SJSA1 (cell line): ENCODE measurements around the gene CADM1. TPM values are rescaled to one million over a fixed set of nuclear protein-coding genes. Genes with fewer than 3 reads are reported as not detected.

Experiments
- DNase-seq, 2 experiments: peaks; one replicate each; pipeline ENCODE4 v3.0.0-alpha.2; 2015 to 2020; ENCODE audit warnings: low spot score in 2 of 2, low read depth in 1 of 2
- H3K27ac ChIP-seq: fragments of 250-450 bp; sonication (Bioruptor Pico); 2 replicates; pipeline ENCODE4 v1.5.1; 2020; ENCODE audit warnings: mild to moderate bottlenecking, moderate library complexity
- H3K27me3 ChIP-seq: fragments of 250-450 bp; sonication (Bioruptor Pico); replicated peaks from 2 replicates; pipeline ENCODE4 v1.5.1; 2020; ENCODE audit warnings: mild to moderate bottlenecking, moderate library complexity
- H3K36me3 ChIP-seq: fragments of 250-450 bp; sonication (Bioruptor Pico); 2 replicates; pipeline ENCODE4 v1.5.1; 2020; ENCODE audit warnings: mild to moderate bottlenecking
- H3K4me1 ChIP-seq: fragments of 250-450 bp; sonication (Bioruptor Pico); replicated peaks from 2 replicates; pipeline ENCODE4 v1.6.1; 2021; ENCODE audit warnings: mild to moderate bottlenecking
- H3K4me3 ChIP-seq: fragments of 250-450 bp; sonication (Bioruptor Pico); 2 replicates; pipeline ENCODE4 v1.5.1; 2020; ENCODE audit warnings: mild to moderate bottlenecking
- H3K9me3 ChIP-seq: fragments of 250-450 bp; sonication (Bioruptor Pico); replicated peaks from 2 replicates; pipeline ENCODE4 v1.5.1; 2020; ENCODE audit warnings: mild to moderate bottlenecking
- total RNA-seq: library from RNA; depleted of rRNA; stranded (reverse); fragments of >200 nt; shearing (Covaris generic); gene quantifications from 2 replicates; pipeline ENCODE4 v1.2.3, GENCODE V29; 2014

CADM1 gene
- total RNA-seq, 1 experiment from 2014 or later, result 3.2 TPM

DNA sequence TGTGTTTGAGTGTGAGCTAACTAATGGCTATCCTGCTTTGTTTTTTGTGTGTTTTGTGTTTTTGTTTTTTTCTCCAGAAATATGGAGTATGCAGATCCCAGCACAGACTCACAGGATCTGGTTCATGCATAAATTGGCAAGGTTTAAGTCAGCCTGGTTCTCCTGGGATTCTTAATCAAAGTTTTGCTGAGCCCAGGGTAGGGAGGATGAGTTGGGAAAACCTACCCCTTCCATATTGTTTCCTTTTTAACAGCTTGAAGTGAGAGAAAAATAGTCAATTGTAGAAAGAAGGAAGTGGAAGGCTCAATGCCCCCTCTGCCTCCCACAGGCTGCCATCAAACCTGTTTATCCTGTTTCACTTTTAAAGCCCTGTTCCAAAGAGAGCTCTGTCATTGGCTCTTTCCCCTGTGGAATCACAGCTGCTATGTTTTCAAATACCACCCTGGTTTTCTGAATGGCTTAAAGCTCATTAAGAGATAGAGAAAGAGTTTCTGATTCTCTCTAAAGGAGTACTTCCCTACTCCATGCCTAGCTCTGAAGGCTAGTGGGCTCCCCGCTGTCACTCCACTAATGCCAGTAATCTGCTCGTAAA is 23.4 kb upstream of the CADM1 start:
- Histone ChIP-seq H3K27me3 (no peaks in the 10 kb centered on the region), H3K4me1 (no peaks in the 10 kb centered on the region), H3K36me3 (no peaks in the 10 kb centered on the region), H3K9me3 (no peaks in the 10 kb centered on the region), H3K27ac (no peak overlapping the region), H3K4me3 (no peak overlapping the region)
- DNase-seq, result no peak

DNA sequence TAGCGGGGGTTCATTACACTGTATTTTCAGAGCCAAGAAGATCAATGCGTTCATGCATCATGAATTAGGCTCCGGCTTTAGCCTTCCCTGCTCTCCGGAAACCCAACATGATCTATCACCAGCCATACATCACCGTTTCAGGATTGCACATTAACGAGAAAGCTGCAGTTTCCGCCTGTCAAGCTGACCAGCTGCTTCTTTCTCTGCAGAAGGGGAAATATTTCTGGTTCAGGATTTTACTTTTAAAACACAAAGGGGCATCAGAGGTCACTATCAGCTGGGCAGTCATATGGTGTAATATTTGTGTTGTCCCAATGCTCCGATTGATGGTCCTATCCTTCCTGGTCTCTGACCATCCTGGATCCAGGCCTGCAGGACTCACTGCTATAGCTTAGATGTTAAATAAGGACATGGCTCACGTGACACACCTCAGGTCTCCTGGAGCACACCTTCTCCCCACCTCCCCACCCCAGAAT is 21.4 kb upstream of the CADM1 start:
- Histone ChIP-seq H3K27me3 (no peaks in the 10 kb centered on the region), H3K36me3 (no peaks in the 10 kb centered on the region), H3K4me3 (no peak overlapping the region), H3K4me1 (no peaks in the 10 kb centered on the region), H3K9me3 (no peaks in the 10 kb centered on the region), H3K27ac (no peak overlapping the region)
- DNase-seq, result no peak

DNA sequence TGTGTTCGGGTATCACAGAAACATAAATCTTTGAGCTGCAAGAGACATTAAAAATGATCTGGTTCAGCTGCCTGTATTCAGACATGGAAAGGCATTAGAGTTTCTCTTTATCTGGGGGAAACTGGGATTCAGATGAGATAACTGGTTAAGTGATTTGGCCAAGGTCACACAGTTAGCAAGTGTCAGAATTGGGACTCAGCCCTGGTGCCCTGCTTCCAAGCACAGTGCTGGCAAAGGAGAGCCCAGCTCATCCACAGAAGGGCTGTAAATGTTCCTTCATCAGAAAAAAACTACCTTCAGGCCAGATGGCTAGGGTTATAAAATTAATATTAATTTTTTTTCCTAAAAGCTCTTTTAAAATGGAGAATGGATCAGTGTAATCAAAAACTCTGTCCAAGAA is 20.4 kb upstream of the CADM1 start:
- no peak overlapping the region for H3K4me3 ChIP-seq
- H3K27ac ChIP-seq, result no peak overlapping the region
- DNase-seq, result no peak
- H3K9me3 ChIP-seq, result no peaks in the 10 kb centered on the region
- no peaks in the 10 kb centered on the region for H3K36me3 ChIP-seq
- no peaks in the 10 kb centered on the region for H3K4me1 ChIP-seq
- H3K27me3 ChIP-seq, result no peaks in the 10 kb centered on the region

DNA sequence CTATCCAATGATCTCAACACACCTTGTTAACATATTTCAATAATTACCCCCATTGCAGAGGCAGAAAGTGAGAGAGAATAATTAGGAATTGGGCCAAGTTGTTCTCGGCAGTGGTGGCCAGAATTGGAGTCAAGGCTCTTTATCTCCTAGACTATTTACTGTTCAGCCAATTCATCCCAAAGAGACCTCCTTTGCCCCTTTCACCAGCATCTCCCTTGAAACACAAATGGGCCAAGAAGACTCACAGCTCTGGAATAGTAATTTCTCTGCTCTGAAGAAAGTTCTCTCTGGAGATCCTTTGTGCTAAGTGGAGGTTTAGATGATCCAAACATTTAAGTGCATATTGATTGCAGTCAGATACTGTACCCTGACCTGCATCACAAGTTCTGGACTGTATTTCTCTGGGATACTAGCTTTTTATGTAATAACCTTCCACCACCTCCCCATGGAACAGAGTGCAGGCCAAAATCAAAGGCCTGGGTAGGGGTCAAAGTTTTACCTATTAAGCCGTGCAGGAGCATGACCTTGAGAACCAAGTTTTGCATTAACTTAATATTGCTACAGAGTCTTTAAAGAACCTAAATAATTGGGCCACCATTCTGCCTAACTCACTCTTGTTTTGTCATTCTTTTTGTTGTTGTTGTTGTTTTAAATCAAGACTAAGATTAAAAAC is 19.6 kb upstream of the CADM1 start:
- no peaks in the 10 kb centered on the region for H3K36me3 ChIP-seq
- no peak overlapping the region for H3K4me3 ChIP-seq
- H3K27me3 ChIP-seq, result no peaks in the 10 kb centered on the region
- H3K27ac ChIP-seq, result no peak overlapping the region
- H3K4me1 ChIP-seq, result no peaks in the 10 kb centered on the region
- H3K9me3 ChIP-seq, result no peaks in the 10 kb centered on the region
- DNase-seq, result no peak

DNA sequence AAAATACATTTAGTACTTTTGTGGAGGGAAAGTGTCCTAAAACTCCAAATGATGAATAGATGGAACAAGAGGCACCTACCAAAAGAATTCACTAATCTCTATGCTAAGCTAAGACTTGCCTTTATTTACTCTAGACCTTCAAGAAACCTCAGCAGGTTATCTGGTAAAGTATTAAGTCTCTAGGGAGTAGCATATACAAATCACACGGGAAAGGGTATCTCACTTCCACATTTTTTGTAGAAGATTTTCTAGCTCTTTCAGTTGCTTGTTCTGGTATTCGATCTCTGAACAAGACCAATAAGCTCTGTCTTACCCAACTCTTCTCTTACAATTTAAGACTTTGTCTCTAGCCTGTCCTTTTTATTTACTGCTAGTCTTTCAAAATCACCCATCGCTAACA is 18.1 kb upstream of the CADM1 start:
- Histone ChIP-seq H3K4me1 (no peaks in the 10 kb centered on the region), H3K9me3 (no peaks in the 10 kb centered on the region), H3K27ac (no peak overlapping the region), H3K36me3 (no peaks in the 10 kb centered on the region), H3K27me3 (no peaks in the 10 kb centered on the region), H3K4me3 (no peak overlapping the region)
- DNase-seq, result no peak

DNA sequence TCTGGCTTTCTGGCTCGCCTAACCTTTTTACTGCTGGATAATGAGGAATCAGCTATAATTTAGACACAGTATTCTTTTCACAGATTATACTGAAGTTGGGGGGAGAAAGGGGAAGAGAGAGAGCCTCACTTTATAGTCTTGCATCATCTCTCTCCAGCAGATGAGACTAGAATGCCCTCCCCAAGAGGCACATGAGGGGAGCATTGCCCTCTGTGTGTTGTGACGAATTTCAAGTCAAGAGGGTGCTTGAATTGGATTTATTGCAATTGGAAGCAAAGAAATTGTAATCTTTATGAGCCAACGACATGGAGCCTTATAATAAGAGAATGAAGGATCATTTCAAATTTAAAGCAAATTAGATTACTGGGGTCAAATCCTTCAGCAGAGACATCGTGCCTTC is 17.6 kb upstream of the CADM1 start:
- DNase-seq, result no peak
- Histone ChIP-seq H3K9me3 (no peaks in the 10 kb centered on the region), H3K36me3 (no peaks in the 10 kb centered on the region), H3K4me3 (no peak overlapping the region), H3K27ac (no peak overlapping the region), H3K27me3 (no peaks in the 10 kb centered on the region), H3K4me1 (no peaks in the 10 kb centered on the region)

DNA sequence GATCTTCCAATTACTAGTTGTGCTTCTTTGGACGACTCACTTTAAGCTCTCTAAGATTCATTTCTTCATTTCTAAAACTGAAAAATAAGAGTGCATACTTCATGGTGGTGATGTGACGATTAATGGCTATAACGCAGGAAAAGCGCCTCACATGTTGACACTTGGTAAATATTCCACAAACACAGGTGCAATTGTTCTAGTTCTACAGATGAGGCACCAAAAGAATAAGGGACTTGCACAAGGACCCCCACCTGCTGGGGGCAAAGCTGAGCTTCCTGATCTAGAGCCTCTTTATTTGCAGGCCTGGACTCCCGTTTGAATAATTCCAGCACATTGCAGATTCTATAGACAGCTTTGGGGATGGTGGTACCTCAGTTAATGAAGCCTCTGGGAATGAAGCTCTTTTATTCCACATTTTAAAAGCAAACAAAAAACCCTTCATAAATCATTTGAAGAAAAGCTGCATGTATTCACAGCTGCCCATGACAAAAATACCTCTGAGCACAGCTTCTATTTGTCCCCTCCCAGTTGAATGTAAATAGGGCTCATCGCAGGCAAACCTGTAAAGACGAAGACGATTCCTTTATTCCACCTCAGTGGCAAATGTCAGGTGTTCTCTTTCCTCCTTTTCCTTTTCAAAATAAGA is 14.9 kb upstream of the CADM1 start:
- Histone ChIP-seq H3K27me3 (no peaks in the 10 kb centered on the region), H3K4me1 (no peaks in the 10 kb centered on the region), H3K4me3 (no peak overlapping the region), H3K27ac (no peak overlapping the region), H3K9me3 (no peaks in the 10 kb centered on the region), H3K36me3 (no peaks in the 10 kb centered on the region)
- DNase-seq, result no peak

DNA sequence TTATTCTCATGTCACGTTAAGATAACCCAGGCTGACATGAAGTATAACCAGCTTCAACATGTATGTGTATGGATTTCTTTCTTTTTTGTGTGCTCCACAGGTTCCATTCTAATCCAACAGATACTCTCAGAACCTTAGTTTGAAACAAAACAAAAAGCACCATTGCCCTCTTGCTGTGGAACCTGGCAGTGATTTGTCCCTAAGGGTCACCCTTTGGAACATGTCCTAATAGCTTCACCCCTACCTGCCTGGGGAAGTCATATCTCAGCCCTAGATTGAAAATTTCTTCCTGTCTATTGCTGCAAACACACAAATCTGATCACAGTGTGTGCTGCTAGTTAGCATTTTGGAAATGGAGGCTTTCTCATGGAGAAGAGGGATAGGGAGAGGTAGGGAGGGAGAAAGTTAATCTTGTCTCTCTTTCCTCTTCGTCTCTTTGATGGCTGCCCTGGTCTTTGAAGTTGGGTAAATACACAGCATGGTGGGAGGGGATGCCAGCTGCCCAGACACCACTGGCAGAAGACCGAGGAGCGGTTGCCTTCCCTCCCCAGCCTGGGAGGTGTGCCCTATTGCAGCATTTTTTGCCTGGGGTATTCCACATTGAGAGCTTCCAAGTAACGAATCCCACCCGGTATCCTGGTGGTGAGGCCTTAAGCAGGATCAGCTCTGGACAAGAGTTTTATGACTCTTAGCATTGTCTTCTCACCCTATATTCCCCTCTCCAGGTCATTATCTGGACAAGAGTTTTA is 11.6 kb upstream of the CADM1 start:
- no peaks in the 10 kb centered on the region for H3K9me3 ChIP-seq
- H3K4me1 ChIP-seq, result no peaks in the 10 kb centered on the region
- no peaks in the 10 kb centered on the region for H3K36me3 ChIP-seq
- H3K4me3 ChIP-seq, result no peak overlapping the region
- no peak overlapping the region for H3K27ac ChIP-seq
- no peaks in the 10 kb centered on the region for H3K27me3 ChIP-seq
- no peak for DNase-seq

DNA sequence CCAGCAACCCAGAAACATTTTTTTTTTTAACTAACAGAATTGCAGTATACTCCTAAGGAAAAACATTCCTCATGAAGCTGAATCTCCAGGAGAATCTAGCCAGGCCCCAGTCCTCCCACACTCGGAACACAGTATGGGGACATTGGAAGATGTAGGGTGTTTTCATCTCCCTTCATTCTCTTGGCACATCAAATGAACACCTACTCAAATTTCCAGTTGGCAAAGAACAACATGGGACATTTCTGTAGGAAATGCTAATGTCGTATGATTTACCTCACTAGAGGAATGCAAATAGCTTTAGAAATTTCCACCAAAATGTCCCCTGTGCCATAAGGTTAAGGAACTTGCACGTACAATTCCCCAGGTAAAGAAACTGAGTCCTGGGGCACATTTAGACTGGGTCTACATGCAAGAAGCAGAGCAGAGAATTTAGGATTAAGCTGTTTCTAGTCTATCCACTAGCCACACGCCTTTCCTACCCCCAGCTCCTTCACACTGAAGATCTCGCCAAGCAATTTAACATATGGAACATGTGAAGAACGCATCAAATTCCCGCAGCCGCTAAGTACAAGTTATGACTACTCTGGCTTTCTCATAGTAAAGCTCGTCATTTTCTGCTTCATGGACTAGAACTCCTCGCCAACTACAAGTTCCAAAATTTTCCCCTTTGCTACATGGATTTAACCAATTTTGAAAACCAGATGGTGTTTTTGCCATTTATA is 2.9 kb upstream of the CADM1 start:
- H3K36me3 ChIP-seq, result no peaks in the 10 kb centered on the region
- H3K4me1 ChIP-seq, result peaks cover 11% of the 10 kb centered on the region
- no peak overlapping the region for H3K27ac ChIP-seq
- no peak for DNase-seq
- no peaks in the 10 kb centered on the region for H3K9me3 ChIP-seq
- 0 out of 2 replicates have a peak, but pooled peaks cover 6% of the 10 kb centered on the region for H3K27me3 ChIP-seq
- no peak overlapping the region for H3K4me3 ChIP-seq

DNA sequence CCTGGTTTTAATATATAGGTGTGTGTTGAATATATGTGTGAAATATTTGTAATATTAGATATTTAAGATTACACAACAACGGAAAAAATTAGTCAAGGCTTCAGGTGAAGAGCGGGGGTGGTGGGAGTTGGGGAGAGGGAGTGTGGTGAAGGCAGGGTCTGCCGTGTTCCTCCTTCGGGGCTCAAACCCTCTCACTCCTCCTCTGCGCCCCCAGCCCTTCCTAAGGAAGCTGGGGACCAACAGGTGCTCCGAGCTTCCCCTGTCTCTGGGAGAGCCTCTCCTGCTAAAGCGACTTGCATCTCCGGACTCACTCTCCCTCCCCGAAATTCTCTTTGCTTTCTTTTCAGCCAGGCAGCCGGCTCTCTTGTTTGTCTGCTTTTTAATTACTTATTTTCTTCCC is 960 bp upstream of the CADM1 start:
- Histone ChIP-seq H3K27ac (no peak overlapping the region), H3K4me3 (no peak overlapping the region), H3K27me3 (0 out of 2 replicates have a peak, but pooled peaks cover 6% of the 10 kb centered on the region), H3K4me1 (peaks cover 11% of the 10 kb centered on the region), H3K9me3 (no peaks in the 10 kb centered on the region), H3K36me3 (no peaks in the 10 kb centered on the region)
- no peak for DNase-seq

DNA sequence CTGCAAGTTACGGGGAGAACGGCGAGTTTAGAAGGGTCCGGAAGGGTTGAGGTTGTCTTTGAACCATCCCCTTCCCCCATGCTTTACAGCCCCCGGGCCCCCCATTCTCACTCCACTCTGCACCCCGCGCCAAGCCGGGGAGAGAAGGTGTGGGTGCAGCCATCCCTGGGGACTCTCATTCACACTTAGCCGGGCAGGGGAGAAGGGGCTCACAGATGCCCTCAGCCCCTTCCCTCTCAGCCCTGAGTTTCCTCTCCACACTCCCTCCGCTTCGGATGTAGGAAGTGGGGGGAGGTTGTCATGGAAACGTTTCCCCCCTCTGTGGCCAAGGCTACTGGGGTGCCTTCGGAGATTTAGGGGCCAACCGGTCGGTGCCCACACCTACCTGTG is 334 bp downstream of the CADM1 start:
- Histone ChIP-seq H3K27ac (no peak overlapping the region), H3K27me3 (peaks cover 6% of the 10 kb centered on the region; the same call in 1 of the 2 replicates), H3K36me3 (no peaks in the 10 kb centered on the region), H3K9me3 (no peaks in the 10 kb centered on the region), H3K4me1 (peaks cover 11% of the 10 kb centered on the region), H3K4me3 (peak overlapping the region; percentile 39)
- DNase-seq, result no peak

DNA sequence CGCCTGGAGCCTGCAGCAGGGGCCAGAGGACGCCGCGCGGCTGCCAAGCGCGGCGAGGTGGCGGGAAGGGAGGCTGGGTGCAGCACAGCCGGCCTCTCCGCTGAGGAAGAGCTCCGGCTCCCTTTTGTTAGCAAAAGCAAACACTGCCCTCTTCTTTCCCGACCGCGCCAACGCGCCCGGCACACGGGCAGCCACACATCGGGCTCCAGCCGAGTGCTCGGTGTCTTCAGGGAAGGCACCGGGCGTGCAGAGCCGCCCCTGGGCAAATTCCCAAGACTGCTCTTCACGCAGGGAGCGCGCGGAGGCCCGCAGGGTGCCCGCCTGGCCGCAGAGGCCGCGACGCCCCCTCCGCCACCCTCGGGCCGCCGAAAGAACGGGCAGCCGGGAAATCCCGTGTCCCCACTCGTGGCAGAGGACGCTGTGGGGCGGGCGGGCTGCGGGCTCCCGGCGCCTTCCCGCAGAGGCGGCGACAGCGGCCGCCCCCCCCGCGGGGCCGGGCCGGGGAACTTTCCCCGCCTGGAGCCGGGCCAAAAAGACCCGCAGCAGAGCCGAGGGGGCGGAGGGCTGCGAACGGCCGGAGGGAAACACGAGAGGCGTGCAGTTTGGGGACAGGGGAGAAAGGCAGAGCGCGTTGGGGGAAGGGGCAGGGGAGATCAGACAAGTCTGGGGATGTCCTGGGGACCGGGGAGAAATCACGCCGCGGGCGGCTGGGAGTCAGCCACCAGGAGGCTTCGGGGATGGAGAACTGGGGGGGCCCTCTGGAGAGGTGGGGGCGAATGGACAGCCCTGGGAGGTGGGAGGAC is 931 bp downstream of the CADM1 start:
- H3K36me3 ChIP-seq, result no peaks in the 10 kb centered on the region
- peaks cover 6% of the 10 kb centered on the region; the same call in 1 of the 2 replicates for H3K27me3 ChIP-seq
- no peaks in the 10 kb centered on the region for H3K9me3 ChIP-seq
- peaks cover 11% of the 10 kb centered on the region for H3K4me1 ChIP-seq
- peak overlapping the region; percentile 39 for H3K4me3 ChIP-seq
- H3K27ac ChIP-seq, result no peak overlapping the region
- peak; percentile 19 to 41 for DNase-seq

DNA sequence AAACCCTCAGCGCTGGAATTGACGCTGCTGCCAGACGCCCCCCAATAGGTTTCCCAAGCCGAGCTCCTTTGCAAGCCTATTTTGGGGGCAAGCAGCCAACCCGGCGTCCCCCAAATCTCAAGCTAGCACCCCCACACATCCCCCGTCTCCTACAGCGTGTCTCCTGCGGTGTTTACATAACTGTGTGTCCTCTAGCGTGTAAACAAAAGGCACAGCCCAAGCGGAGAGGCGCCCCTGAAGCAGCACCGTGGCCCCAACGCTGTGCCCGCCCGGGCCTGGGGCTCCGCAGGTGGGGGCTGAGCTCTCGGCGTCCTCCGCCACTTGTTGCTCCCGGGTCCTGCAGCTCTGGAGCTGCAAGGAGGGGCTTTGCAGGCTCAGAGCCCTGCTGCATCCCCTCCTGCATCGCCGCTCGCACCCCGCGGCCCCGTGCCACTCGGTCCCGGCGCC is 1.6 kb downstream of the CADM1 start:
- peaks cover 6% of the 10 kb centered on the region; the same call in 1 of the 2 replicates for H3K27me3 ChIP-seq
- H3K27ac ChIP-seq, result no peak overlapping the region
- no peaks in the 10 kb centered on the region for H3K36me3 ChIP-seq
- peaks cover 11% of the 10 kb centered on the region for H3K4me1 ChIP-seq
- peak overlapping the region; percentile 39 for H3K4me3 ChIP-seq
- no peaks in the 10 kb centered on the region for H3K9me3 ChIP-seq
- no peak for DNase-seq
